GM21526 (cell line): ENCODE results near the gene KRT75.
"Not testable (repeated sequence)": the region's sequence is repeated elsewhere in the genome, so short reads cannot be mapped to it uniquely, and the experiment has no call there.

ENCODE experiments used
- ATAC-seq: cut with Tn5 transposase; IDR thresholded peaks from one replicate; pipeline ENCODE4 v1.9.1; 2021; ENCODE audit warnings: moderate library complexity; ENCODE audit not compliant: unreplicated experiment, low FRiP score

Gene KRT75

GRCh38 chr12:52418576-52419110, 15.5 kb downstream of the KRT75 start:
- ATAC-seq: no peak

- ATAC-seq: no peak
Measured at GRCh38 chr12:52417740-52418139, 16.4 kb downstream of the KRT75 start.

GRCh38 chr12:52416795-52417194, 17.4 kb downstream of the KRT75 start:
- no peak for ATAC-seq

GRCh38 chr12:52415870-52416750, 18.1 kb downstream of the KRT75 start:
- ATAC-seq: no peak

- ATAC-seq: no peak
Measured at GRCh38 chr12:52414936-52415335, 19.2 kb downstream of the KRT75 start.

GRCh38 chr12:52413782-52414345, 20.3 kb downstream of the KRT75 start:
- ATAC-seq: no peak

GRCh38 chr12:52413202-52413601, 21.0 kb downstream of the KRT75 start:
- no peak for ATAC-seq

GRCh38 chr12:52411815-52412214, 22.4 kb downstream of the KRT75 start:
- ATAC-seq: no peak

- not testable (repeated sequence) for ATAC-seq
Measured at GRCh38 chr12:52410589-52411248, 23.5 kb downstream of the KRT75 start.

- no peak for ATAC-seq
Measured at GRCh38 chr12:52407918-52408317, 26.3 kb downstream of the KRT75 start.

- no peak for ATAC-seq
Measured at GRCh38 chr12:52405922-52406385, 28.2 kb downstream of the KRT75 start, which contains the start of gene KRT82. Gene KRT82, minus strand, starts transcription at chr12:52406335. Its CDS starts 58 bp downstream, at chr12:52406277.

GRCh38 chr12:52404951-52405350, 29.2 kb downstream of the KRT75 start:
- ATAC-seq: no peak

- no peak for ATAC-seq
Measured at GRCh38 chr12:52403561-52403960, 30.6 kb downstream of the KRT75 start.

- no peak for ATAC-seq
Measured at GRCh38 chr12:52402873-52403540, 31.2 kb downstream of the KRT75 start.

- no peak for ATAC-seq
Measured at GRCh38 chr12:52402377-52402776, 31.8 kb downstream of the KRT75 start.

- ATAC-seq: no peak
Measured at GRCh38 chr12:52401926-52402325, 32.2 kb downstream of the KRT75 start.

GRCh38 chr12:52401526-52401925, 32.6 kb downstream of the KRT75 start:
- ATAC-seq: no peak

- no peak for ATAC-seq
Measured at GRCh38 chr12:52400906-52401305, 33.3 kb downstream of the KRT75 start.

GRCh38 chr12:52399756-52400155, 34.4 kb downstream of the KRT75 start:
- ATAC-seq: no peak

GRCh38 chr12:52398176-52398575, 36.0 kb downstream of the KRT75 start:
- no peak for ATAC-seq
